Left ventricle myocardium superior (tissue), 1 donor: ENCODE data around the gene CAPN14. TPM values are rescaled to one million over a fixed set of nuclear protein-coding genes. Genes with fewer than 3 reads are reported as not detected.
A peak's percentile ranks its signal among the peaks of the same experiment; 100 is the strongest.

Experiments
- ATAC-seq: fragments of 200-7000 bp; cut with Tn5 transposase; one replicate; pipeline ENCODE4 v1.9.1; 2020; ENCODE audit warnings: mild to moderate bottlenecking, moderate library complexity
- DNase-seq: peaks from one replicate; pipeline ENCODE4 v3.0.0-alpha.2; 2020
- intact Hi-C: fragments of 100-400 bp; cut with micrococcal nuclease; formaldehyde crosslinking; loops from one replicate; pipeline ENCODE4 v1.11.0; 2022
- total RNA-seq: library from RNA; stranded (reverse); fragmentation: NEBNext Ultra II Directional; extraction: Animal tissue kit (Norgen Biotek cat#: 25700); gene quantifications from one replicate; pipeline ENCODE4 v1.2.1, GENCODE V29; 2021
- donor health status: DM: no; HTN: yes; CAD: no; lungs with severe emphysema.

The CAPN14 gene
- total RNA-seq, 1 donor from 2014 or later = 0.42 TPM

DNA sequence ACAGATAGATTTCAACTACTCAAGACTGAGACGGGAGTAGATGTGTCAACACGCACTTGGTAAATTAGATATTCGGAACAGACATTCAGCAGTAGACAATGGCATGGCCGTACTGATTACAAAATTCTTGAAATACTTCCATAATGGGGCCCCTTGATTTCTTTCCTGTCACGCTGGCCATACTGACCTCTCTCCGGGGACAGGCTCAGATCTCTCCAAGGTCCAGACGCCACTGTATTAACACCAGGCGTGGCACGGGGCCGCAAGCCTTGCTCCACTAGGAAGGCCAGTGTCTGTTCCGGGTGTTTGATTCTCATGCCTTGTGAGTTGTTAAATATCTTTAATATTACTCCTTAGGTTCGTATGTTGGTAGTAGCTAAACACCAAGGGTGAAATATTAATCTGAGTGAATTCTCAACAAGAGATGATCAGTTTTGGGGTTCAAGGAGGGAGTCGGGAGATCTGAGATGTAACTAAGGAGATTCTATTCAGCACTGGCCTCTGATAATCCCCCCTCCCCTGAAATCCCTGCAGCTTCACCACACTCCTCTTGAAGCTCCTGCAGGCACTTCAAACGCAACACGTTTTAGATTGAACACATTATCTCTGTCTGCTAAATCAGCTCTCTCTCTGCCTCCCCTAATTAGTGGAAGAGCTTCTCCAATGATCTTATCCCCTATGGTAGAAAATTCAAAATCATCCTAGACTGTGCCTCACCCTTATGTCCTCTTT lies 14.4 kb upstream of the CAPN14 start:
- ATAC-seq (peak; percentile 44), DNase-seq (peak; percentile 74)
- intact Hi-C loops = no loop called here

DNA sequence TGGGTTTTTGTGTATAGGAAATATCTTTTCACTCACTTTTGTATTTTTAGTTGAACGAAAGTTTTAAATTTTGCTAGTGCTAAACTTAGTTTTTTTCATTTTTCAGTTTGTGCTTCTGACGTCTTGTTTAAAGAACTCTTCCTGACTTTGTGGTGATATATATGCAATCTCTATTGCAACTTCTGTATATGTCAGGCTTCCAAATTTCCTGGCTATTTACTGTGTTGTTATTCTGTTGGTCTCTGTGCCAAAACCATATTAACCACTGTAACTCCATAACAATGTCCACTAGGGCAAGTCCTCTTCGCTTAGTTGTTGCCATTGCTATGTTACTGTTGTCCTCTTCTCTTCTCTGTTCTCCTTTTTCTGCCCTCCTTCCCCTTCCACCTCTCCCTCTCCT lies 13.4 kb upstream of the CAPN14 start:
- intact Hi-C loops = no loop called here
- no peak for ATAC-seq
- no peak for DNase-seq

DNA sequence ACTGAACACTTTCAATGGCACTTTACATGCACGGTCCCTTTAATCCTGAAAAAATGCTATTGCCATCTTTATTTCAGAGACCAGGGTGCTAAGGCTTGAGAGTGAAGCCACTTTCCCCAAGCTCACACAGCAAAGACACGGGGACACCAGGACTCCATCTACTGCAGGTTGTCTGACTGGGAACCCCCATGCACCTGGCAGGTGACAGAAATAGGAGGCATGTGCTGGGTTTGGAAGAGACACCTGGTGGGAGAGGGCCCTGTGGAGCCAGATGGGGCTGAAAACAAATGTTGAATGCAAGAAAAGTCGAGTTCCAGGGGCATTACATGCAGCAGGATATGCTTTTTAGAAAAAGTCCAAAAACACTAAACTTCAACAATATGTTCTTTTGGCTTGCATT lies 11.4 kb upstream of the CAPN14 start:
- DNase-seq = no peak
- intact Hi-C loops = no loop called here
- ATAC-seq = no peak

DNA sequence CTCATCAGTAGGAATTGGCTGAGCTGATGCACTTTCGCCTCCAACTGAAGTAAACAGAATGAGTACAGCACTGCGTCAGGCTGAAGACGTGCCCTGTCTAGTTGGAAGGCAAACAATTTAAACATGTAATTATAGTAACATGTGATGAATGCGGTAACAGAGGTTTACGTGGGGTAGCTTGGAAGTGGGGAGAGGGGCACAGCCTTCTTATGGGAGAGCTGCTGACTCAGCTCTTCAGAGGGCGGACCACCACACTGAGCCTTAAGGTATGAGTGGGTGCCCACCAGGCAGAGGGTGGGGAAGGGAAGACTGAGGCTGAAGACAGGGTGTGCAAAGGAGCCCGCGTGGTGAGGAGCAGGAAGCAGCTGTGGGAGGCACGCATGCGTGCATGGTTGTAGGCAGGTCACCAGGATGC lies 10.4 kb upstream of the CAPN14 start:
- intact Hi-C loops = no loop called here
- ATAC-seq = peak; percentile 54
- no peak for DNase-seq

DNA sequence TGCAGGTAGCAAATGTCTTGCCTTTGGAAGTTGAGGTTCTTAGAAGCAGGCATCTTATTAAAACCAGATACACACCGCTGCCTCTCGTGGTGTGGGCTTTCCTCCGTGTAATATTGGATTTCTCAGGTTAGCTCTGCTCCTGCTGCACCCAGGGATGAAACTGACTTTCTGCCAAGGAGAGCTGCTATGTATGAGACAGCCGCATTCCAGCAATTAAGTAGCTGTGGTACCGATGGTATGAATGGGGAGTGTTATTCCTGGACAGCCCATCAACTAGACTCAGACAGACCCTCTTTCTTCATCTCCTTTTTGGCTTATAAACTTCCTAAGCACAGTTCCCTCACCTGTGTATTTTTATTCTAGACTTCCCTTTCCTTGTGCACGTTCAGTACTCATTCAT lies 9.8 kb upstream of the CAPN14 start:
- DNase-seq (no peak), ATAC-seq (peak; percentile 19)
- intact Hi-C loops = no loop called here

DNA sequence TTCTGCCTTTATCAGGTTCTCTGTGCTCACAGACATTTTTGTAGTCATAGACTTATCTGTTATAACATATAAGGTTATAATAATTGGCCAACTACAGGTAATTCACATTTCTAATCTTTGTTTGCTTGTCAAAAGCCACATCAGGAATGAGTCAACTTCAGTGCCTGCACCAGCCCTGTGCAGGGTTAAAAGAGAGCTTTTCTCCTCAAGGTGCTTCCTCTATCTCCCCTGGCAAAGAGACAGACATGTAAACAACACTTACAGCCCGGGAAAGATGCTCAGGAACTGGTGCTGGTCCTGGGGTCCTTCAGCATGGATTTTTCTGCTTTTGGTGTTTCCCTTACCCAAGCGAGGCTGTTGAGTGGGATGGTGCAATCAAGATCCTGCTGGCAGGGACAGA lies 9.0 kb upstream of the CAPN14 start:
- ATAC-seq = no peak
- intact Hi-C loops = no loop called here
- DNase-seq = no peak

DNA sequence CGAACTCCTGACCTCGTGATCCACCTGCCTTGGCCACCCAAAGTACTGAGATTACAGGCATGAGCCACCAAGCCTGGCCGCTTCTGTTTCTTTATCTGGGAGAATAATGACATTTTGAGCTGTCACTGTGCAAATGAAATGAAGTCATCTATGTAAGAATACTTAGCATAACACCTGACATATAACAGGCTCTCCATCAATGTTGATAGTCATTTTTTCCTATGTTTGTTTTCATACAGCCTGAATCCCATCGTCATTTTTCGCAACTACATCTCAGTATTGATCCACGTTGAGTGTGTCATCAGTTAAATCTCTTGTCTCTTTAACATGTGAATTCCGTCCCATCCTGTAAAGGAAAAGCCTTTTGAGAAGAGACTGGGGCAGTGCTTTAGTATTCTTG lies 6.4 kb upstream of the CAPN14 start:
- DNase-seq (no peak), ATAC-seq (no peak)
- intact Hi-C loops = no loop called here

DNA sequence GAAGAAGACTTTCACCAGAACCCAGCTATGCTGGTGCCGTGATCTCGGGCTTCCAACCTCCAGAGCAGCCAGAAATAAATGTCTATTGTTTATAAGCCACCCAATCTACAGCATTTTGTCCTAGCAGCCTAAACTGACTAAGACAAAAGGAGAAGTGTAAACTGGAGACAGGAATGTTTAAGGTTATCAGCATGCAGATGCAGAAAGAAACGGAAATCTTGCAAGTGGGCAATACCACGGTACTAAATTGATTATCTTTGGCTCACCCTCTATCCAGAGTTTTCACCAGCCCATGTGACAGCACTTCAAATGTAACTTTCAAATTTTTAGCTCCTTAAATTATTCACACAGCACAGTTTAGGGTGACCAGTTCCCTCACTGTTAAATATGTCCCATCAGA lies 5.7 kb upstream of the CAPN14 start:
- ATAC-seq = no peak
- DNase-seq = no peak
- intact Hi-C loops = no loop called here

DNA sequence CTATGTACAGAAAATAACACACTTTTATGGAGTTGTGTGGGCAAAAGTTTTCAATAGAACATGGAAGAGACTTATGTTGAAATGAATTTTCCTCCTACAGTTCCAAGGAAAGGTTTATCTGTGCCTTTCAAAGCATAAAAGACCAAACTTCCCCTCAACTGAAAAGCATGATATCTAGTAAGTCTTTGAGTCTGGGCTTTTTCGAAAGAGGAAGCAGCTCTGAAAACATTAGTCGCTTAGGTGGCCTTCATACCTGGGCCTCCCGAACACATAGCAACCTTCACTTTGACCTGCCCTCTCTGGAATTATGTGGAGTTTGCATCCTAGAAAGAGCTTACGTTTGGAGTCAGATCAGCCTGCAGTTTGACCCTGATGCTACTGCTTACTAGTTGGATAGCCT lies 4.8 kb upstream of the CAPN14 start:
- intact Hi-C loops = no loop called here
- DNase-seq = no peak
- no peak for ATAC-seq

DNA sequence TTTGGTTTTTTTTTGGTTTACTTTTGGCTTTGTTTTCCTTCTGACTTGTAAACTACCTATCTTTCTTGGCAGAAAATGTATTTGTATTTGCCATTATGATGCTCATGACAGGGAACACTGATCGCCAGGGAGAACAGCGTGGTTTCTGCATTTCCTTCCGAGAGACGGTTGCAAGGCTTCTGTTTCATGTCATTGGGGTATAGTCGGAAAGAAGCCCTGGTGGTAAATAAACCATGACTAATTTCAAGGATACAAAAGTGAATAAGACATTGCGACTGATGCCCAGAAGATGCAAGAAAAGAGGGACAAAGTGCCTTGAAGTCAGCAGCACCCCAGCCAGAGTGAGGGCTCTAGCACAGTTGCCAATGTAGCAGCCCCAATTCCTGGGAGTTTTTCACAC lies 4.2 kb upstream of the CAPN14 start:
- DNase-seq = no peak
- intact Hi-C loops = no loop called here
- no peak for ATAC-seq

DNA sequence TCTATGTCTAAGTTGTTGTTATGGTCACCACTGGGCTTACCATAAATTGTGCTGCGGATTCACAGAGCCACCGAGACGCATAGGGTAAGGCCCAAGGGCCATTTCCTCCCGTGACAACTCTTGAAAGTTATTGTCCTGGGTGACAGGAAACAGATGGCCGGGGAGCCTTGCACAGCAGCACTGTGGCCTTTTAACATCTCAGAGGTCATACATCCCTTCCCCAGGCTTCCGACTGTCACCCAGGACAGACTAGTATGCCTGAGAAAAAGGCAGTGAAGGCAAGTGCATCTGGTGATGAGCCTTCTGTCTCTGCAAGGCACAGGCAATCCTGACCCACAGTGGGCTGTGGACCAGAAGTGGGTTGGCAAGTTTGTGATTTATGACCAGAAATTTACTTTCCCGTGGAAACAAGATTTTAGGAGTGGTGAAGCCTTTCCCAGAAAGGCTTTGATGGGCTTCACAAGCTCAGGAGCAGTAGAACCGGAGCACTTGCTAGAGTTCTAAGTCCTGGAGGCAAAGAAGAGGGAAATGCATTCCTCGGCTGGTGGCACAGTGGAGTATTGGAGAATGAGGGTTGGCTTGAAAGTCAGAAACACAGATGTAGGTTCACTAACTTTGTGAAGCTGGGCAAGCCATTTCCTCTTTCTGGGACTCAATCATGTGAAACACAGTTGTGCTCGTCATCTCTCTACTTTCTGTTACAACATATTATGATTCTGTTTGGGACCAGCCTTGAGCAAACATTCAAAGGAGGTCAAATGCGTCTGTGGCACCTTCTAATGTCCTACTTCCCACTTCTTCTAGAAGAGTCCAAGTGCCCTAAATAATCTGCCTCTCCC lies 2.0 kb upstream of the CAPN14 start:
- DNase-seq (peak; percentile 38), ATAC-seq (peak; percentile 64)
- intact Hi-C loops = no loop called here

DNA sequence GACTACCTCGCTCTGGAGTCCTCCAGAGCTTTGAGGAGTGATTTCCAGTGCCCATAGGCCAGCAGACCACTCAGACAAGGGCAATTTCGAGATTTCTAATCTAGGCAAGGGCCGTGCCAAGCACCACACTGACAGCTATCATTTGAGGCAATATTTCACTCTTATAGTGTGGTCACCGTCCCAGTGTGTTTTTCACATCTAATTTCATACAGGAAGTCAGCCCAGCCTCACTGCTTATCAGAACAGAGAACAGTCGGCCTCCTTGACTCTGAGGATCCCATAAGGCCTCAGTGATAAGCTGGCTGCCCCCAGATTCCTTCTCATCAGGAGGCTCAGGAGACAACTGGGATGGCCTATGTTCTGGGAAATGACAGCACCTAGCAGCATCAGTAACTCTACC lies 581 bp downstream of the CAPN14 start:
- DNase-seq (no peak), ATAC-seq (no peak)
- intact Hi-C loops = no loop called here

DNA sequence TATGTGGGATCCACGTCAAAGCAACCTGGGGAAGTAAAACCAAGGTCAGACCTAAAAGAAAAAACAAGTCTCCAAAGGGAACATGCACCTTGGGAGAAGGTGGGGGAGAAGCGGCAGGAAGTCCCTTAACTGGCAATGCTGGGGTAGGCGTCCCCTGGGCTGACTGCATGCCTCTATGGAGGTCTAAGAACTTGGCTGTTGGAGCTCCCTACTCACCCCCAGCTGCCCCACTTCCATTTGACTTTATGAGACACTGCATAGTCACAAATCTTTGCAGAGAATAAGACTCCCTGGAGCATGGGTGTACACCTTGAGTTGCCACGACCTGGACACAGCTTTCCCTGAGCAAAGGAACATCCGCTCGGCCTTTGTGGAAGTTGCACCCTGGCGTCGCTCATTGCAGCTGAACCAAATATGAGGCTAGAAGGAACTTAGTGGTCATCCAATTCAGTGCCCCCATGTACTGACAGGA lies 2.8 kb downstream of the CAPN14 start:
- intact Hi-C loops = no loop called here
- DNase-seq = no peak
- no peak for ATAC-seq

DNA sequence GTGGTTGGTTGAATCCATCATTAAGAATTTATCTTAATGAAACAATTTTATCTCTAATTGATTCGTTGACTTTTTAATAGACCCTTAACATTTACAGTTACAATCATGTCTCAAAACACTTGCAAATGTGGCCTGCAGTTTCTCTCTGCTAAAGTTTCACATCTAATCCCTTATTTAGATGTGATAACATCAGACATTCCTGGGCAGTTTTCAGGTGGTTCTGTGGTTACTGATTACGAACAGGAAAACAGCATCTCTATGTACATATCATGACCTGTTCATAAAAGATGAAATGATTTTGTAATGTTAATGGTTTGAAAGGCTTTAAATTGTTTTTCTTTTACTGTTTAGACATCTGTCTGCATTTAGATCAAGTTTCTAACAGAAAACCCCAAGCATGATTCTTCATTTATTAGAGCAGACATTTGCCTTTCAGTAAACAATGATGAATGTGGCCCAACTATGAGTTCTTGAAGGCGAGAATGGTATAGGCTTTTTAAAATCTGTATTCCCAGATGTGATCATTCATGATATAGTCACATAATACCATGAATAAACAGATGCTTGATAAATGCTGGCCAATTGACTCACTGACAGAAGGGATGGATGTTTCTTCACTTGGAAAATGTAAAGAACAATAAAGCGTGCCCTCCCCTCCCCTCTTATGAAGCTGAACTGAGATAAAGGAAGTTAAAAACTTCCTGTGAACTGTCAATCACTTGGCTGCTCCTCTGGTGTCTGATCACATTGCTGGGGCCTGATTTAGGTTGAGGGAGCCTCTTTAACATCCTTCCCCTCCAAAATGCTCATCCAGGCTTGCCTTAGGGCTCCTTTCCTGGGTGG lies 3.5 kb downstream of the CAPN14 start:
- intact Hi-C loops = no loop called here
- no peak for DNase-seq
- no peak for ATAC-seq

DNA sequence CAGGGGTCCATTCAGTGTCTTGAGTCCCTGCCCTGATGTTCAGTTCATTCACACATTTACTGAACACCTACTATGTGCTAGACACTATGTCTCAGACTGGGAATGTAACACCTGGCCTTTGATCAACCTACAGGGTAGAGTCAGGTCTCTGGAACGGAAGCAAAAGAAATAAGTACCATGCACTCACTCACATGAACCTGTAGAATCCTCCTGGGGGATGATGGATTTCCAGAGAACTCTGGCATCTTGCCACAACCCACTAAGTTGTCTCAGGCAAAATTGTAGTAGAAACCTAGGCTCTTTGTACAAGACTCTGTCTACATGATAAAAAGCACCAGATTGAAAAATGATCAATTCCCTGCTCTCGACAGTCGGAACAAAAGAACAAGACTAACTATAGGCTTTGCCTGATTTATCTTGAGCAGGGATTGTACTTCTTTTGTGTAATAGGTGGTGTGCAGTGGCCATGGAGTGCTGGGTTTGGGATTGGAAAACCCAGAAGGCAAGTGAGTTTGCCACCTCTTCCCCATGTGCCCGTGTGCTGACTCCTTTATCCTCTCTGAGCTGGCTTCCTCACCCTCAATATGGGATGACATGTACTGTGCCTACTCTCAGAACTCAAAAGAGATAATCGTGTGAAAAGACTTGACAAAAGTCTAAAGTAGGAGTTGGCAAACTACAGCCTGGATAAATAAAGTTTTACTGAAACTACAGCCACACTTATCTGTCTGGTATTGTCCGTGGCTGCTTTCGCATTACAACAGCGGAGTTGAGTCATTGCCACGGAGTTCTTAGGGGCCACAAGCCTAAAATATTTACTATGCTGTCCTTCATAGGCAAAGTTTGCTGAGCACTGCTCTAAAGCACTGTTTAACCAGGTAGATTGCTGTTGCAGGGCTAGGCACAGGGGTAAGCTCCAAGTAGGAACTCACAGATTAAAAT lies 4.4 kb downstream of the CAPN14 start:
- DNase-seq (no peak), ATAC-seq (peak; percentile 86)
- intact Hi-C loops = no loop called here

DNA sequence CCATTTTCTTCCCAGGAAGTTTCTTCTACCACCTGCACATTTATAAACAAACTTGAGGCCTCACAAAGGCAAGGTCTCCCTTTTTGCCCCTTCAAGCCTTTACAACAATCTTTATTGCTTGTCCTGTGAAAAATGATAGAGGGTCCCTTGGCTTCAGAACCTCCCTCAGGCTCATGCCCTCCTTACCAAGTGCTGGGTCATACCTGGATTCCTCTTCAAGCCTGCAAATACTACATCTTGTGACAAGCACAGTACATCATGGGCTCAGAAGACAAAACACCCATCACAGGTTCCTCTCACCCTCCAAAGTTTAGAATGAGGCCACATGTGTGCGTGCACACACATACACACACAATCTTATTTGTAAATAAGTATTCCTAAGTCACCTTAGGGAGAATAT lies 9.1 kb downstream of the CAPN14 start:
- no peak for DNase-seq
- no peak for ATAC-seq
- intact Hi-C loops = no loop called here

DNA sequence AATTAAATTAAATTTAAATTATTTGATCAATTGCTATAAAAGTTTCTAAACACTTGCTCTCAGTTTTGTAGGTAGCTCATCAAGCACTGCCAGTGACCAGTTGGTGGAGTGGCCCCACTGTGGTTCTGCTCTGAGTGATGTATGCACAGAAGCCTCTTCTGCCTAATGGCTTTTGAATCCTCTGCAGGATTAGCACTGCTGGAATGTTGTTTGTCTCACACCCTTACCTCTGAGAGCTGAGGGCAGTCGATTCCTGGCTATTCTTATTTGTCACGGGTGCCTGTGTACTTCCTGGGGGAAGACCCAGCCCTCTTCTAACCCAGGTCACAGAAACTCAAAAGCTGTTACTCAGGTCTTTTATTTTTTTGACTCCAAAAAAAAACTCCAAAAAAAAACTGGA lies 9.5 kb downstream of the CAPN14 start:
- DNase-seq = no peak
- ATAC-seq = peak; percentile 29
- intact Hi-C loops = no loop called here

DNA sequence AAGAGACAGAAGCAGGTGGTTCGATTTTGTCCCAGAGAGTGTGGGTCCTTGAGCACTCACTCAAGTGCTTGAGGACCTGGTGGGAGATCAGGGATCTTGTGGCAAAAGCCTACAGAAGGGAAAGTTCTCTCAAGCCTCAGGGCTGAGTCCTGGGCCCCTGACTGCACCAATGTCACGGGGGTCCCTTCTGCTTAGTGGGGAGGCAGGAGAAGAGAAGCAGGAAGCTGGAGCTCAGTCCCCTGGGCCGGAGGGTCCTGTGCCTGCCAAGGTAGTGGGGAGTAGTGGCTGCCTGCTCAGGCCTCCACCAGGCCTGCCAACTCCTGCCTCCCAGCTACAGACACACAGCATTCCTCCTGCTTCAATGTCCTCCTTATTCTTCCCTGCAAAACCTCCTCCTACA lies 11.7 kb downstream of the CAPN14 start:
- no peak for DNase-seq
- intact Hi-C loops = no loop called here
- ATAC-seq = no peak

DNA sequence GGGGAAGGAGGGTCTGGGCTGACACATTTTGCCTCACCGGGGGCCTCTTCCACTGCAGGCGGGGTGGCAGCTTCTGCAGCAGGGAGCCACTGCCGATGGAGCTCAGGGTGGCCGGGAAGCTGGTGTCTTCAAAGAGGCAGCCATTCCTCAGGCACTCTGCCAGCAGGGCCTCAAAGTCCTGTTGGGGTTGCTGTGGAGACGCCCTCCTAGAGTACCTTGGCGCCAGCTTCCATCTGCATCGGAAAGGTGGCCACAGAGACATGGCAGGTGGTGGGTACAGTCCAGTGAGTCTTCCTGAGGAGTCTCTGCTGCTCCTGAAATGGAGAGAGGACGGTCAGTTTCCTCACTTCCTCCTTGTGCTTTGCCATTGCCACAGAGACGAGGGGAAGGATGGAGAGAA lies 12.1 kb downstream of the CAPN14 start:
- intact Hi-C loops = no loop called here
- no peak for ATAC-seq

More for the DNA sequence above, 12.1 kb downstream of the CAPN14 start:
- no peak for DNase-seq
